Prostate gland (tissue), 2 donors: ENCODE measurements around the gene GRIP2.

Experiments used
- CTCF ChIP-seq, 4 experiments: fragments of 200-600 bp in 2 of 4; fragments of 450-650 bp in 2 of 4; sonication (generic) in 2 of 4; IDR thresholded peaks; 1 replicate in 3 of 4; 2 replicates in 1 of 4; pipeline ENCODE4 v1.5.1; 2016 to 2019; ENCODE audit warnings: antibody characterized with exemption in 4 of 4, mild to moderate bottlenecking in 2 of 4, moderate library complexity in 2 of 4
- POLR2A ChIP-seq: fragments of 450-650 bp; IDR thresholded peaks from one replicate; pipeline ENCODE4 v1.6.1; 2016; ENCODE audit warnings: antibody characterized with exemption, mild to moderate bottlenecking

GRCh38 chr3:14465425-14465824 is 74.7 kb downstream of the GRIP2 start:
- TF ChIP-seq CTCF (IDR thresholded peaks at IDR 0.05) (no peak), POLR2A (no peak)
